ENCODE results near the gene CSRP3. TPM values are rescaled to one million over a fixed set of nuclear protein-coding genes. Genes with fewer than 3 reads are reported as not detected.

Gene CSRP3
- total and polyA plus RNA-seq, 2 donors from 2014 or later: not detected

DNA sequence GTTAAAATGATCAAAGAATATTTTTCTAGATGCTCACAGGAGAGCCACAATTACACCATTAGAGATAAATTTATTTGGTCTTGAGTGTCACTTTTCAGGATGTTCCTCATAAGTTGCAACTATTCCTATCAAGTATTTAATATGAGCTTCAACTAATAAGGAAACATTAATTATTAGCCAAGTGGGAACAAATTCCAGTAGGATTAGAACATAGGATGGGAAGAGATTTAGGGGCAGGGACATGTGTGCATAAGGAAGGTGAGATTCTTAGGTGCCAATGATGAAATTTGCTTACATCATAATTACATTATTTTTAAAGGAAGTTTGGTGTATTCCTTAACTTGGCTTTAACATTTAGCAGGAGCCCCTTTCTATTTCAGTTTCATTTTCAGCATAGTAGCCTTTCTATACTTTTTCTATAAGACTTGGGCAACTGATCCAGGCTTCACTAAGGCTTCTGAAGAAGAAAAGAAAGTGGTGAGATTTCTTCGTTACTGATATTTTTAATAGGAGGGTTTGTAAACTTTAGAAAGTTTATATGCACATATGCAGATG is 38.8 kb downstream of the CSRP3 start:
- no peaks in the 10 kb centered on the region for H3K4me1 ChIP-seq (ENCODE audit: control insufficient read depth in 2 of 3, insufficient read depth in 2 of 3, low read depth in 1 of 3, low read length in 3 of 3)
- TF ChIP-seq, protein P1, sequence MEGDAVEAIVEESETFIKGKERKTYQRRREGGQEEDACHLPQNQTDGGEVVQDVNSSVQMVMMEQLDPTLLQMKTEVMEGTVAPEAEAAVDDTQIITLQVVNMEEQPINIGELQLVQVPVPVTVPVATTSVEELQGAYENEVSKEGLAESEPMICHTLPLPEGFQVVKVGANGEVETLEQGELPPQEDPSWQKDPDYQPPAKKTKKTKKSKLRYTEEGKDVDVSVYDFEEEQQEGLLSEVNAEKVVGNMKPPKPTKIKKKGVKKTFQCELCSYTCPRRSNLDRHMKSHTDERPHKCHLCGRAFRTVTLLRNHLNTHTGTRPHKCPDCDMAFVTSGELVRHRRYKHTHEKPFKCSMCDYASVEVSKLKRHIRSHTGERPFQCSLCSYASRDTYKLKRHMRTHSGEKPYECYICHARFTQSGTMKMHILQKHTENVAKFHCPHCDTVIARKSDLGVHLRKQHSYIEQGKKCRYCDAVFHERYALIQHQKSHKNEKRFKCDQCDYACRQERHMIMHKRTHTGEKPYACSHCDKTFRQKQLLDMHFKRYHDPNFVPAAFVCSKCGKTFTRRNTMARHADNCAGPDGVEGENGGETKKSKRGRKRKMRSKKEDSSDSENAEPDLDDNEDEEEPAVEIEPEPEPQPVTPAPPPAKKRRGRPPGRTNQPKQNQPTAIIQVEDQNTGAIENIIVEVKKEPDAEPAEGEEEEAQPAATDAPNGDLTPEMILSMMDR (IDR thresholded peaks at IDR 0.05; ENCODE audit: borderline replicate concordance, extremely low read depth, insufficient read depth): no peak
- no peaks in the 10 kb centered on the region for H3K9me3 ChIP-seq (ENCODE audit: control insufficient read depth in 2 of 3, insufficient read depth in 1 of 3, low read length in 3 of 3)
- no peak overlapping the region for H3K4me3 ChIP-seq (ENCODE audit: low read length in 3 of 3)
- intact Hi-C loops (cut with DNase I): no loop called here
- no peak for DNase-seq
- H3K27me3 ChIP-seq (ENCODE audit: control insufficient read depth, insufficient read depth, low read length): no peaks in the 10 kb centered on the region
- no peak overlapping the region for H3K9ac ChIP-seq (ENCODE audit: low read length in 3 of 3)
- no peak overlapping the region for H3K27ac ChIP-seq (ENCODE audit: low read depth in 2 of 2, low read length in 2 of 2)
- H3K36me3 ChIP-seq (ENCODE audit: control insufficient read depth in 2 of 3, insufficient read depth in 3 of 3, low read length in 3 of 3): peaks cover 0 to 4% (median under 1%) of the 10 kb centered on the region in 3 donors
- no peak for FAIRE-seq

- Histone ChIP-seq H3K9ac (ENCODE audit: low read length in 3 of 3) (no peak overlapping the region), H3K27me3 (ENCODE audit: control insufficient read depth, insufficient read depth, low read length) (no peaks in the 10 kb centered on the region), H3K4me1 (ENCODE audit: control insufficient read depth in 2 of 3, insufficient read depth in 2 of 3, low read depth in 1 of 3, low read length in 3 of 3) (no peaks in the 10 kb centered on the region), H3K27ac (ENCODE audit: low read depth in 2 of 2, low read length in 2 of 2) (no peak overlapping the region), H3K4me3 (ENCODE audit: low read length in 3 of 3) (no peak overlapping the region), H3K9me3 (ENCODE audit: control insufficient read depth in 2 of 3, insufficient read depth in 1 of 3, low read length in 3 of 3) (no peaks in the 10 kb centered on the region), H3K36me3 (ENCODE audit: control insufficient read depth in 2 of 3, insufficient read depth in 3 of 3, low read length in 3 of 3) (peaks cover 0 to 3% (median 0%) of the 10 kb centered on the region in 3 donors)
- intact Hi-C loops (cut with DNase I): no loop called here
- TF ChIP-seq, protein P1 (IDR thresholded peaks at IDR 0.05; ENCODE audit: borderline replicate concordance, extremely low read depth, insufficient read depth): no peak
- FAIRE-seq (no peak), DNase-seq (no peak)
Measured at GRCh38 chr11:19161651-19162050, 40.1 kb downstream of the CSRP3 start.

GRCh38 chr11:19160847-19161246 is 40.9 kb downstream of the CSRP3 start:
- no peaks in the 10 kb centered on the region for H3K4me1 ChIP-seq (ENCODE audit: control insufficient read depth in 2 of 3, insufficient read depth in 2 of 3, low read depth in 1 of 3, low read length in 3 of 3)
- H3K27ac ChIP-seq (ENCODE audit: low read depth in 2 of 2, low read length in 2 of 2): no peak overlapping the region
- no peak for FAIRE-seq
- no peak overlapping the region for H3K4me3 ChIP-seq (ENCODE audit: low read length in 3 of 3)
- H3K9ac ChIP-seq (ENCODE audit: low read length in 3 of 3): no peak overlapping the region
- H3K9me3 ChIP-seq (ENCODE audit: control insufficient read depth in 2 of 3, insufficient read depth in 1 of 3, low read length in 3 of 3): no peaks in the 10 kb centered on the region
- no peaks in the 10 kb centered on the region for H3K27me3 ChIP-seq (ENCODE audit: control insufficient read depth, insufficient read depth, low read length)
- TF ChIP-seq, protein P1 (IDR thresholded peaks at IDR 0.05; ENCODE audit: borderline replicate concordance, extremely low read depth, insufficient read depth): no peak
- peaks cover 0 to 3% (median under 1%) of the 10 kb centered on the region in 3 donors for H3K36me3 ChIP-seq (ENCODE audit: control insufficient read depth in 2 of 3, insufficient read depth in 3 of 3, low read length in 3 of 3)
- no peak for DNase-seq
- intact Hi-C loops (cut with DNase I): no loop called here

DNA sequence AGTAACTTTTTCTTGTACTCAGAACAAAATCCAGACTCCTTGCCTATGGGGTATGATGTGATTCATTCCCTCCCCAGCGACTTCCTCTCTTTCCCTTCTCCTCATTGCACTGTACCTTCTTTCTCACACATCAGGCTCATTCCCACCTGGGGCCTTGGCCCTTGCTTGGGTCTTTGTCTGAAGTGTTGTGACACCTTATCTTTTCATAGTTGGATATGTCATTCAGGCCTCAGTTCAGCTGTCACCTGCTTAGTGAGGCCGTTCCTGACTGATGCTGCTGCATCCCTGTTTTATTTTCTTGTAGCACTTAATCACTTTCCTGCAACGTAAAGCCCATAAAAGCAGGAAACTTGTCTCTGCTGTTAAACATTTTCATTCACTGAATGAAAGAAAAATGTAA is 44.9 kb downstream of the CSRP3 start:
- Histone ChIP-seq H3K27me3 (ENCODE audit: control insufficient read depth, insufficient read depth, low read length) (no peaks in the 10 kb centered on the region), H3K27ac (ENCODE audit: low read depth in 2 of 2, low read length in 2 of 2) (no peak overlapping the region), H3K4me1 (ENCODE audit: control insufficient read depth in 2 of 3, insufficient read depth in 2 of 3, low read depth in 1 of 3, low read length in 3 of 3) (no peaks in the 10 kb centered on the region), H3K4me3 (ENCODE audit: low read length in 3 of 3) (no peak overlapping the region), H3K9me3 (ENCODE audit: control insufficient read depth in 2 of 3, insufficient read depth in 1 of 3, low read length in 3 of 3) (no peaks in the 10 kb centered on the region), H3K9ac (ENCODE audit: low read length in 3 of 3) (no peak overlapping the region), H3K36me3 (ENCODE audit: control insufficient read depth in 2 of 3, insufficient read depth in 3 of 3, low read length in 3 of 3) (peaks cover 0 to 2% (median 0%) of the 10 kb centered on the region in 3 donors)
- DNase-seq (no peak), FAIRE-seq (no peak)
- intact Hi-C loops (cut with DNase I): no loop called here
- TF ChIP-seq, protein P1 (IDR thresholded peaks at IDR 0.05; ENCODE audit: borderline replicate concordance, extremely low read depth, insufficient read depth): no peak
